NCI-H1105 (cell line): Measurements from ENCODE around the gene WDR70.
"Not testable (repeated sequence)": the region's sequence is repeated elsewhere in the genome, so short reads cannot be mapped to it uniquely, and the experiment has no call there.

Experiments
- DNase-seq: peaks from one replicate; lab custom pipeline; 2025; lab: John Stamatoyannopoulos, UW

WDR70 gene

GRCh38 chr5:37379100-37379628 is at the start of gene WDR70:
Gene WDR70, plus strand, starts transcription at chr5:37379318. Its CDS starts 50 bp downstream, at chr5:37379368.
- DNase-seq, result peak; percentile 80

GRCh38 chr5:37334754-37335153 is 44.4 kb upstream of the WDR70 start:
- DNase-seq, result not testable (repeated sequence)

- DNase-seq, result not testable (repeated sequence)
Observed at GRCh38 chr5:37342741-37343140, 36.4 kb upstream of the WDR70 start.

- no peak for DNase-seq
Observed at GRCh38 chr5:37355161-37355560, 24.0 kb upstream of the WDR70 start.

- DNase-seq, result no peak
Observed at GRCh38 chr5:37370550-37370863, 8.6 kb upstream of the WDR70 start.

- peak; percentile 91 for DNase-seq
Observed at GRCh38 chr5:37370864-37371726, 8.0 kb upstream of the WDR70 start, which contains the start of gene NUP155. Gene NUP155, minus strand, starts transcription at chr5:37371106. Its CDS starts 129 bp downstream, at chr5:37370977.

GRCh38 chr5:37375091-37375490 is 4.0 kb upstream of the WDR70 start:
- DNase-seq, result no peak

- DNase-seq, result not testable (repeated sequence)
Observed at GRCh38 chr5:37378066-37378465, 1.1 kb upstream of the WDR70 start.

- no peak for DNase-seq
Observed at GRCh38 chr5:37391591-37391990, 12.5 kb downstream of the WDR70 start.

- DNase-seq, result no peak
Observed at GRCh38 chr5:37396352-37396751, 17.2 kb downstream of the WDR70 start.

GRCh38 chr5:37400501-37400900 is 21.4 kb downstream of the WDR70 start:
- no peak for DNase-seq

- DNase-seq, result no peak
Observed at GRCh38 chr5:37412515-37412914, 33.4 kb downstream of the WDR70 start.

GRCh38 chr5:37415456-37415855 is 36.3 kb downstream of the WDR70 start:
- DNase-seq, result not testable (repeated sequence)

GRCh38 chr5:37417347-37417746 is 38.2 kb downstream of the WDR70 start:
- no peak for DNase-seq

- DNase-seq, result no peak
Observed at GRCh38 chr5:37424441-37424840, 45.3 kb downstream of the WDR70 start.

GRCh38 chr5:37428044-37428443 is 48.9 kb downstream of the WDR70 start:
- no peak for DNase-seq

GRCh38 chr5:37435261-37435660 is 56.1 kb downstream of the WDR70 start:
- no peak for DNase-seq

- DNase-seq, result no peak
Observed at GRCh38 chr5:37436146-37436934, 57.2 kb downstream of the WDR70 start.

- no peak for DNase-seq
Observed at GRCh38 chr5:37437711-37438110, 58.6 kb downstream of the WDR70 start.

- DNase-seq, result not testable (repeated sequence)
Observed at GRCh38 chr5:37445783-37446182, 66.7 kb downstream of the WDR70 start.

- no peak for DNase-seq
Observed at GRCh38 chr5:37448941-37449340, 69.8 kb downstream of the WDR70 start.

GRCh38 chr5:37451991-37452390 is 72.9 kb downstream of the WDR70 start:
- DNase-seq, result not testable (repeated sequence)

GRCh38 chr5:37453252-37453651 is 74.1 kb downstream of the WDR70 start:
- DNase-seq, result not testable (repeated sequence)
